NCI-H774 (cell line): ENCODE measurements around the gene CDH12.

ENCODE experiments used
- DNase-seq: peaks from one replicate; lab custom pipeline; 2025; lab: John Stamatoyannopoulos, UW

Gene CDH12

GRCh38 chr5:22764736-22765135 lies 88.4 kb downstream of the CDH12 start:
- no peak for DNase-seq

- no peak for DNase-seq
Observed at GRCh38 chr5:22757776-22758175, 95.4 kb downstream of the CDH12 start.

- no peak for DNase-seq
Observed at GRCh38 chr5:22754155-22754554, 99.0 kb downstream of the CDH12 start.

- DNase-seq: no peak
Observed at GRCh38 chr5:22751536-22751935, 101.6 kb downstream of the CDH12 start.

GRCh38 chr5:22736443-22737003 lies 116.6 kb downstream of the CDH12 start:
- DNase-seq: no peak

GRCh38 chr5:22734907-22735306 lies 118.2 kb downstream of the CDH12 start:
- DNase-seq: no peak

GRCh38 chr5:22728610-22729009 lies 124.5 kb downstream of the CDH12 start:
- no peak for DNase-seq

GRCh38 chr5:22722491-22722890 lies 130.7 kb downstream of the CDH12 start:
- no peak for DNase-seq

GRCh38 chr5:22722056-22722455 lies 131.1 kb downstream of the CDH12 start:
- DNase-seq: no peak

- DNase-seq: no peak
Observed at GRCh38 chr5:22719842-22720241, 133.3 kb downstream of the CDH12 start.

GRCh38 chr5:22710660-22711059 lies 142.5 kb downstream of the CDH12 start:
- no peak for DNase-seq

GRCh38 chr5:22709743-22710142 lies 143.4 kb downstream of the CDH12 start:
- DNase-seq: no peak

GRCh38 chr5:22708770-22709328 lies 144.3 kb downstream of the CDH12 start:
- DNase-seq: no peak

- DNase-seq: no peak
Observed at GRCh38 chr5:22706901-22707300, 146.2 kb downstream of the CDH12 start.

GRCh38 chr5:22699319-22699718 lies 153.8 kb downstream of the CDH12 start:
- no peak for DNase-seq

- no peak for DNase-seq
Observed at GRCh38 chr5:22693121-22693520, 160.0 kb downstream of the CDH12 start.

- no peak for DNase-seq
Observed at GRCh38 chr5:22683050-22683449, 170.1 kb downstream of the CDH12 start.

GRCh38 chr5:22678886-22679285 lies 174.3 kb downstream of the CDH12 start:
- no peak for DNase-seq

- DNase-seq: no peak
Observed at GRCh38 chr5:22673131-22673530, 180.0 kb downstream of the CDH12 start.

- DNase-seq: no peak
Observed at GRCh38 chr5:22669345-22669744, 183.8 kb downstream of the CDH12 start.

- no peak for DNase-seq
Observed at GRCh38 chr5:22665801-22666200, 187.3 kb downstream of the CDH12 start.

GRCh38 chr5:22663134-22663533 lies 190.0 kb downstream of the CDH12 start:
- DNase-seq: no peak

- no peak for DNase-seq
Observed at GRCh38 chr5:22662391-22662790, 190.8 kb downstream of the CDH12 start.

GRCh38 chr5:22651355-22651754 lies 201.8 kb downstream of the CDH12 start:
- no peak for DNase-seq
